H1 (cell line): ENCODE measurements around the gene FKBP5. TPM values are rescaled to one million over a fixed set of nuclear protein-coding genes. Genes with fewer than 3 reads are reported as not detected.

Source experiments
- CTCF ChIA-PET: fragments of 300-600 bp; sonication (Branson Sonifier 250); formaldehyde crosslinking; loops from one replicate; lab custom pipeline; 2021; ENCODE audit not compliant: partially characterized antibody; lab: Charles Lee
- POLR2A ChIA-PET: fragments of 300-600 bp; sonication (Branson Sonifier 250); formaldehyde crosslinking; loops from one replicate; lab custom pipeline; 2021; ENCODE audit warnings: inconsistent platforms; ENCODE audit not compliant: partially characterized antibody; lab: Charles Lee
- DNase-seq, 2 experiments: peaks; one replicate each; pipeline versions ENCODE4 v3.0.0 to v3.0.0-alpha.2; 2010 to 2022; ENCODE audit warnings: low spot score in 2 of 2, low read depth in 1 of 2, mixed read lengths in 1 of 2
- FAIRE-seq: peaks from 2 replicates; lab custom pipeline; 2011; peaks lifted over from hg19 to GRCh38; lab: Jason Lieb, UNC
- H2AFZ ChIP-seq: 2 replicates; pipeline ENCODE4 v1.8.1; 2012; ENCODE audit warnings: low read length, inconsistent platforms
- H2AK5ac ChIP-seq: 2 replicates; pipeline ENCODE4 v1.6.1; 2013; ENCODE audit warnings: low read depth, low read length
- H2BK120ac ChIP-seq: replicated peaks from 2 replicates; pipeline ENCODE3; 2013; ENCODE audit warnings: low read depth, low read length, inconsistent platforms
- H2BK12ac ChIP-seq: 2 replicates; pipeline ENCODE4 v1.6.1; 2013; ENCODE audit warnings: low read depth, low read length
- H2BK15ac ChIP-seq: 2 replicates; pipeline ENCODE4 v1.6.1; 2013; ENCODE audit warnings: low read length
- H2BK20ac ChIP-seq: 2 replicates; pipeline ENCODE4 v1.6.1; 2013; ENCODE audit warnings: low read length
- H2BK5ac ChIP-seq: 2 replicates; pipeline ENCODE4 v1.6.1; 2013; ENCODE audit warnings: low read depth, low read length
- H3K14ac ChIP-seq: 2 replicates; pipeline ENCODE4 v1.6.1; 2013; ENCODE audit warnings: inconsistent platforms; ENCODE audit not compliant: insufficient read length
- H3K18ac ChIP-seq: 2 replicates; pipeline ENCODE4 v1.6.1; 2013; ENCODE audit warnings: low read length; ENCODE audit errors: extremely low read depth
- H3K23ac ChIP-seq: 2 replicates; pipeline ENCODE4 v1.6.1; 2013; ENCODE audit warnings: inconsistent platforms; ENCODE audit not compliant: insufficient read length
- H3K23me2 ChIP-seq: 2 replicates; pipeline ENCODE4 v1.6.1; 2013; ENCODE audit warnings: low read depth, low read length
- H3K27ac ChIP-seq: 2 replicates; pipeline ENCODE4 v1.6.1; 2011; ENCODE audit warnings: low read depth, low read length, inconsistent platforms
- H3K27me3 ChIP-seq, 4 experiments: replicated peaks in 1 of 4; 1 replicate in 1 of 4; 2 replicates in 3 of 4; pipeline versions ENCODE4 v1.6.1 to v1.8.1; 2011 to 2013; ENCODE audit warnings: low read length in 3 of 4, mild to moderate bottlenecking in 3 of 4, inconsistent platforms in 2 of 4, mixed read lengths in 2 of 4, moderate library complexity in 1 of 4; ENCODE audit not compliant: control insufficient read depth in 3 of 4, insufficient read depth in 3 of 4; ENCODE audit errors: extremely low read depth in 1 of 4
- H3K36me3 ChIP-seq, 4 experiments: 2 replicates each; pipeline versions ENCODE4 v1.6.1 to v1.8.1; 2011 to 2013; ENCODE audit warnings: mild to moderate bottlenecking in 4 of 4, low read length in 3 of 4, moderate library complexity in 2 of 4, control low read depth in 1 of 4, inconsistent platforms in 1 of 4; ENCODE audit not compliant: insufficient read depth in 4 of 4, control insufficient read depth in 2 of 4
- H3K4ac ChIP-seq: replicated peaks from 2 replicates; pipeline ENCODE3; 2013; ENCODE audit warnings: low read length, low read depth, mixed read lengths, inconsistent platforms; ENCODE audit not compliant: insufficient read length
- H3K4me1 ChIP-seq, 4 experiments: replicated peaks in 1 of 4; 1 replicate in 1 of 4; 2 replicates in 3 of 4; pipeline versions ENCODE4 v1.6.1 to v1.8.1; 2011 to 2013; ENCODE audit warnings: low read length in 3 of 4, inconsistent platforms in 2 of 4, mixed read lengths in 1 of 4; ENCODE audit not compliant: insufficient read depth in 4 of 4, control insufficient read depth in 3 of 4
- H3K4me2 ChIP-seq, 2 experiments: 2 replicates each; pipeline versions ENCODE4 v1.6.1 to v1.8.1; 2011 to 2013; ENCODE audit warnings: low read depth in 2 of 2, low read length in 2 of 2, control low read depth in 1 of 2, inconsistent platforms in 1 of 2, mild to moderate bottlenecking in 1 of 2; ENCODE audit not compliant: insufficient read depth in 1 of 2
- H3K4me3 ChIP-seq, 4 experiments: fragments of 200-600, 300-600 bp in 1 of 4; sonication (generic), shearing (Covaris generic), sonication (Bioruptor Twin) in 1 of 4; 2 replicates each; pipeline versions ENCODE4 v1.5.1 to v1.8.1; 2011 to 2016; ENCODE audit warnings: low read length in 4 of 4, low read depth in 3 of 4, control low read depth in 2 of 4, inconsistent platforms in 2 of 4, mild to moderate bottlenecking in 2 of 4, mixed read lengths in 1 of 4, moderate library complexity in 1 of 4; ENCODE audit not compliant: insufficient read depth in 2 of 4; ENCODE audit errors: extremely low read depth in 1 of 4
- H3K56ac ChIP-seq: replicated peaks from 2 replicates; pipeline ENCODE3; 2013; ENCODE audit warnings: low read depth, mild to moderate bottlenecking, mixed read lengths, low read length, inconsistent platforms; ENCODE audit not compliant: insufficient read length
- H3K79me1 ChIP-seq: 2 replicates; pipeline ENCODE4 v1.6.1; 2013; ENCODE audit warnings: low read depth, low read length, control low read depth
- H3K79me2 ChIP-seq, 2 experiments: 2 replicates each; pipeline versions ENCODE4 v1.6.1 to v1.8.1; 2012 to 2013; ENCODE audit warnings: low read length in 2 of 2, mild to moderate bottlenecking in 2 of 2, inconsistent platforms in 1 of 2; ENCODE audit not compliant: insufficient read depth in 2 of 2, control insufficient read depth in 1 of 2
- H3K9ac ChIP-seq, 4 experiments: replicated peaks in 1 of 4; 1 replicate in 1 of 4; 2 replicates in 3 of 4; pipeline versions ENCODE4 v1.6.1 to v1.8.1; 2011 to 2013; ENCODE audit warnings: low read depth in 3 of 4, low read length in 3 of 4, control low read depth in 2 of 4, mild to moderate bottlenecking in 2 of 4, moderate library complexity in 2 of 4, inconsistent platforms in 1 of 4; ENCODE audit errors: extremely low read depth in 1 of 4
- H3K9me3 ChIP-seq, 2 experiments: 2 replicates each; pipeline versions ENCODE4 v1.6.1 to v1.8.1; 2012 to 2013; ENCODE audit warnings: mild to moderate bottlenecking in 2 of 2, moderate library complexity in 2 of 2, control low read depth in 1 of 2, inconsistent platforms in 1 of 2, low read depth in 1 of 2, low read length in 1 of 2, mixed read lengths in 1 of 2; ENCODE audit not compliant: insufficient read depth in 2 of 2
- H4K20me1 ChIP-seq, 2 experiments: replicated peaks in 1 of 2; 2 replicates each; pipeline versions ENCODE3 to v1.8.1; 2011 to 2013; ENCODE audit warnings: inconsistent platforms in 2 of 2, low read length in 2 of 2, mild to moderate bottlenecking in 1 of 2; ENCODE audit not compliant: insufficient read depth in 2 of 2, control insufficient read depth in 1 of 2
- H4K5ac ChIP-seq: 2 replicates; pipeline ENCODE4 v1.6.1; 2013; ENCODE audit warnings: low read length, low read depth, mixed read lengths, inconsistent platforms; ENCODE audit not compliant: insufficient read length
- H4K8ac ChIP-seq: 2 replicates; pipeline ENCODE4 v1.8.0; 2013; ENCODE audit warnings: mild to moderate bottlenecking, moderate library complexity, low read length, inconsistent platforms; ENCODE audit not compliant: insufficient read depth; ENCODE audit errors: extremely low read depth
- H4K91ac ChIP-seq: replicated peaks from 2 replicates; pipeline ENCODE3; 2013; ENCODE audit warnings: low read length, mixed read lengths, inconsistent platforms; ENCODE audit not compliant: insufficient read length
- BRCA1 ChIP-seq: IDR thresholded peaks from 2 replicates; pipeline ENCODE4 v1.6.1; 2012; ENCODE audit warnings: low read depth, low read length, improper control_type of control experiment
- CREB1 ChIP-seq: IDR thresholded peaks from 2 replicates; pipeline ENCODE4 v1.6.1; 2012; ENCODE audit warnings: inconsistent platforms
- CTBP2 ChIP-seq: IDR thresholded peaks from 2 replicates; pipeline ENCODE4 v1.7.0; 2011; ENCODE audit warnings: borderline replicate concordance, mild to moderate bottlenecking, moderate library complexity, mixed read lengths, low read length; ENCODE audit not compliant: insufficient read depth, insufficient read length
- CTCF ChIP-seq, 3 experiments: IDR thresholded peaks; 1 replicate in 2 of 3; 2 replicates in 1 of 3; pipeline versions ENCODE4 v1.5.1 to v1.6.1; 2011; ENCODE audit warnings: low read length in 3 of 3, mild to moderate bottlenecking in 3 of 3, inconsistent platforms in 2 of 3, low read depth in 1 of 3, moderate library complexity in 1 of 3; ENCODE audit not compliant: insufficient read depth in 1 of 3; ENCODE audit errors: control extremely low read depth in 1 of 3
- EP300 ChIP-seq, 2 experiments: IDR thresholded peaks; 1 replicate in 1 of 2; 2 replicates in 1 of 2; pipeline ENCODE4 v1.6.1; 2011 to 2012; ENCODE audit warnings: low read depth in 2 of 2, low read length in 2 of 2, mild to moderate bottlenecking in 2 of 2, borderline replicate concordance in 1 of 2, inconsistent platforms in 1 of 2, moderate library complexity in 1 of 2
- HDAC6 ChIP-seq: IDR thresholded peaks from one replicate; pipeline ENCODE4 v1.7.1; 2012; ENCODE audit warnings: low read depth, mild to moderate bottlenecking, inconsistent platforms, low read length, moderate library complexity
- RAD21 ChIP-seq, 2 experiments: IDR thresholded peaks in 1 of 2; conservative IDR thresholded peaks in 1 of 2; 2 replicates each; pipeline ENCODE4 v1.6.1; 2011; ENCODE audit warnings: low read depth in 2 of 2, low read length in 2 of 2, improper control_type of control experiment in 1 of 2, inconsistent platforms in 1 of 2, mild to moderate bottlenecking in 1 of 2, moderate library complexity in 1 of 2
- TCF12 ChIP-seq: IDR thresholded peaks from 2 replicates; pipeline ENCODE4 v1.6.1; 2011; ENCODE audit warnings: low read depth, mild to moderate bottlenecking, low read length
- WGBS, 2 experiments: shearing (Covaris generic) in 1 of 2; methylation state at CpG; one replicate each; pipeline versions ENCODE4 v1.1.6 to v1.1.7; 2013 to 2015; ENCODE audit warnings: low lambda C conversion rate in 2 of 2, mixed read lengths in 2 of 2, inconsistent platforms in 1 of 2, low coverage in 1 of 2, missing lambda C conversion rate in 1 of 2; ENCODE audit not compliant: insufficient replicate concordance in 2 of 2, insufficient coverage in 1 of 2, insufficient read length in 1 of 2; ENCODE audit errors: extremely low coverage in 1 of 2, missing lambda C conversion rate in 1 of 2; 5-methylcytosine and 5-hydroxymethylcytosine counted together
- polyA plus RNA-seq, 7 experiments: library from polyadenylated mRNA; depleted of rRNA in 3 of 7; stranded (reverse) in 5 of 7; unstranded in 2 of 7; fragments of >200 nt in 5 of 7; fragments of 200-250 nt in 2 of 7; gene quantifications; 1 replicate in 5 of 7; 2 replicates in 1 of 7; 4 replicates in 1 of 7; pipeline versions ENCODE4 v1.2.1 to v1.2.3, GENCODE V29; 2011 to 2013; ENCODE audit warnings: missing spikeins in 2 of 7, mixed read lengths in 2 of 7
- total RNA-seq: library from RNA; stranded (reverse); fragmentation: NEBNext Ultra II Directional; extraction: Animal tissue kit (Norgen Biotek cat#: 25700); gene quantifications from 2 replicates; pipeline ENCODE4 v1.2.1, GENCODE V29; 2021

The FKBP5 gene
- total and polyA plus RNA-seq, 2 of the 8 experiments (the other 6 are each of a cell fraction or from before 2014, with no cell fraction given): 14.3 to 40.4 TPM

- Histone ChIP-seq H3K18ac (no peak overlapping the region), H3K4me1 (no peaks in the 10 kb centered on the region), H3K56ac (no peak overlapping the region), H4K20me1 (peaks cover 0 to 2% of the 10 kb centered on the region in 2 experiments), H2AK5ac (no peak overlapping the region), H3K4me3 (no peak overlapping the region), H3K23me2 (no peaks in the 10 kb centered on the region), H2AFZ (no peak overlapping the region), H3K27me3 (no peaks in the 10 kb centered on the region), H3K23ac (no peak overlapping the region), H2BK120ac (no peak overlapping the region), H2BK5ac (no peak overlapping the region), H2BK20ac (no peak overlapping the region), H3K27ac (no peak overlapping the region), H3K79me2 (no peaks in the 10 kb centered on the region), H3K36me3 (peaks cover 0 to 13% (median 0%) of the 10 kb centered on the region in 4 experiments; a peak in 3 of 8 replicates), H4K91ac (no peak overlapping the region), H3K4ac (no peak overlapping the region), H2BK12ac (no peak overlapping the region), H4K5ac (no peak overlapping the region), H3K4me2 (no peak overlapping the region), H4K8ac (no peak overlapping the region), H2BK15ac (no peak overlapping the region), H3K9ac (no peak overlapping the region), H3K79me1 (no peaks in the 10 kb centered on the region), H3K14ac (no peak overlapping the region), H3K9me3 (no peaks in the 10 kb centered on the region)
- FAIRE-seq (peak; percentile 95), DNase-seq (peak; percentile 23 to 74)
- CTCF ChIA-PET: interaction anchor here (0.6 to 5.1 kb wide), 30 partner anchors 8 to 214 kb away, joined by 3 to 84 read pairs (median 5); partner anchors contain the start of gene ARMC12
- POLR2A ChIA-PET: interaction anchor here (0.6 to 1.3 kb wide), 3 partner anchors 9 to 160 kb away, joined by 3 to 5 read pairs (median 4); no protein-coding TSS in a partner anchor
- TF ChIP-seq BRCA1 (no peak), HDAC6 (no peak), CTCF (IDR thresholded peaks at IDR 0.05; ENCODE audit: control extremely low read depth in 1 of 3, insufficient read depth in 1 of 3, low read depth in 1 of 3, low read length in 3 of 3) (peak in 2 of 3 experiments; percentile 80 to 92; a peak in 3 of 4 replicates), RAD21 (IDR thresholded peaks at IDR 0.05 in 1 of 2, conservative IDR thresholded peaks at IDR 0.05 in 1 of 2; ENCODE audit: low read depth in 2 of 2, low read length in 2 of 2) (peak; percentile 94 to 96), CREB1 (no peak), TCF12 (no peak), EP300 (IDR thresholded peaks at IDR 0.05; ENCODE audit: borderline replicate concordance in 1 of 2, low read depth in 2 of 2, low read length in 2 of 2) (no peak), CTBP2 (no peak)
- WGBS, 2 experiments: 48% methylated on average over 6 of the region's 6 CpGs; no CpG with 5 or more reads in 1 of the 2 experiments
Measured at GRCh38 chr6:35583893-35584688, 104.6 kb downstream of the FKBP5 start.
